Adipocyte (in vitro differentiated cells): ENCODE data around the gene LUC7L2.

Experiments
- DNase-seq: peaks from one replicate; pipeline ENCODE4 v3.0.0-alpha.2; 2015; ENCODE audit warnings: low read depth
- H3K27me3 ChIP-seq: replicated peaks from 2 replicates; pipeline ENCODE4 v1.7.0; 2013; ENCODE audit warnings: mild to moderate bottlenecking, low read length, moderate library complexity; ENCODE audit not compliant: control insufficient read depth, insufficient read depth
- H3K36me3 ChIP-seq: 2 replicates; pipeline ENCODE4 v1.7.0; 2013; ENCODE audit warnings: low read length, mild to moderate bottlenecking, moderate library complexity; ENCODE audit not compliant: control insufficient read depth, insufficient read depth, severe bottlenecking
- H3K4me1 ChIP-seq: 2 replicates; pipeline ENCODE4 v1.7.0; 2013; ENCODE audit warnings: mild to moderate bottlenecking, low read length, moderate library complexity; ENCODE audit not compliant: control insufficient read depth, insufficient read depth
- H3K4me3 ChIP-seq: 2 replicates; pipeline ENCODE4 v1.7.0; 2013; ENCODE audit warnings: mild to moderate bottlenecking, low read length, moderate library complexity
- H3K9ac ChIP-seq: 2 replicates; pipeline ENCODE4 v1.7.0; 2013; ENCODE audit warnings: mild to moderate bottlenecking, low read length, moderate library complexity
- H3K9me3 ChIP-seq: 2 replicates; pipeline ENCODE4 v1.7.0; 2013; ENCODE audit warnings: mild to moderate bottlenecking, low read length, moderate library complexity; ENCODE audit not compliant: control insufficient read depth

LUC7L2 gene

GRCh38 chr7:139374246-139374645 lies 14.6 kb downstream of the LUC7L2 start:
- DNase-seq = no peak
- H3K9ac ChIP-seq = no peak overlapping the region
- no peaks in the 10 kb centered on the region for H3K9me3 ChIP-seq
- no peak overlapping the region for H3K4me3 ChIP-seq
- no peaks in the 10 kb centered on the region for H3K27me3 ChIP-seq
- H3K4me1 ChIP-seq = peaks cover 5% of the 10 kb centered on the region
- peaks cover 46% of the 10 kb centered on the region for H3K36me3 ChIP-seq

- Histone ChIP-seq H3K27me3 (no peaks in the 10 kb centered on the region), H3K4me1 (no peaks in the 10 kb centered on the region), H3K36me3 (peaks cover 65% of the 10 kb centered on the region), H3K4me3 (no peak overlapping the region), H3K9ac (no peak overlapping the region), H3K9me3 (no peaks in the 10 kb centered on the region)
- DNase-seq = no peak
These were observed 22.7 kb downstream of the LUC7L2 start for GRCh38 chr7:139382439-139382838.

- H3K27me3 ChIP-seq = no peaks in the 10 kb centered on the region
- H3K4me1 ChIP-seq = no peaks in the 10 kb centered on the region
- DNase-seq = no peak
- no peak overlapping the region for H3K9ac ChIP-seq
- no peaks in the 10 kb centered on the region for H3K9me3 ChIP-seq
- no peak overlapping the region for H3K4me3 ChIP-seq
- H3K36me3 ChIP-seq = peaks cover 68% of the 10 kb centered on the region
These were observed 24.9 kb downstream of the LUC7L2 start for GRCh38 chr7:139384611-139385010.

GRCh38 chr7:139387594-139387993 lies 27.9 kb downstream of the LUC7L2 start:
- no peak overlapping the region for H3K9ac ChIP-seq
- H3K27me3 ChIP-seq = no peaks in the 10 kb centered on the region
- H3K4me1 ChIP-seq = no peaks in the 10 kb centered on the region
- H3K9me3 ChIP-seq = no peaks in the 10 kb centered on the region
- DNase-seq = no peak
- H3K36me3 ChIP-seq = peaks cover 67% of the 10 kb centered on the region
- no peak overlapping the region for H3K4me3 ChIP-seq

- no peaks in the 10 kb centered on the region for H3K9me3 ChIP-seq
- no peak overlapping the region for H3K9ac ChIP-seq
- peaks cover 68% of the 10 kb centered on the region for H3K36me3 ChIP-seq
- no peaks in the 10 kb centered on the region for H3K27me3 ChIP-seq
- no peak overlapping the region for H3K4me3 ChIP-seq
- DNase-seq = peak; percentile 40
- no peaks in the 10 kb centered on the region for H3K4me1 ChIP-seq
These were observed 29.4 kb downstream of the LUC7L2 start for GRCh38 chr7:139389091-139389490.

GRCh38 chr7:139389774-139390173 lies 30.1 kb downstream of the LUC7L2 start:
- no peak for DNase-seq
- no peak overlapping the region for H3K9ac ChIP-seq
- no peak overlapping the region for H3K4me3 ChIP-seq
- no peaks in the 10 kb centered on the region for H3K4me1 ChIP-seq
- peaks cover 62% of the 10 kb centered on the region for H3K36me3 ChIP-seq
- H3K9me3 ChIP-seq = no peaks in the 10 kb centered on the region
- no peaks in the 10 kb centered on the region for H3K27me3 ChIP-seq

- Histone ChIP-seq H3K9me3 (no peaks in the 10 kb centered on the region), H3K9ac (no peak overlapping the region), H3K27me3 (no peaks in the 10 kb centered on the region), H3K4me1 (peaks cover 11% of the 10 kb centered on the region), H3K4me3 (no peak overlapping the region), H3K36me3 (peaks cover 52% of the 10 kb centered on the region)
- no peak for DNase-seq
These were observed 34.0 kb downstream of the LUC7L2 start for GRCh38 chr7:139393621-139394211.

GRCh38 chr7:139394540-139394939 lies 34.8 kb downstream of the LUC7L2 start:
- Histone ChIP-seq H3K4me3 (no peak overlapping the region), H3K9me3 (no peaks in the 10 kb centered on the region), H3K27me3 (no peaks in the 10 kb centered on the region), H3K9ac (no peak overlapping the region), H3K36me3 (peaks cover 50% of the 10 kb centered on the region), H3K4me1 (peaks cover 11% of the 10 kb centered on the region)
- DNase-seq = no peak

GRCh38 chr7:139396323-139396951 lies 36.7 kb downstream of the LUC7L2 start:
- H3K36me3 ChIP-seq = peaks cover 51% of the 10 kb centered on the region
- no peaks in the 10 kb centered on the region for H3K27me3 ChIP-seq
- peak; percentile 43 for DNase-seq
- H3K4me3 ChIP-seq = no peak overlapping the region
- no peak overlapping the region for H3K9ac ChIP-seq
- H3K4me1 ChIP-seq = peaks cover 11% of the 10 kb centered on the region
- H3K9me3 ChIP-seq = no peaks in the 10 kb centered on the region

- Histone ChIP-seq H3K4me1 (peaks cover 11% of the 10 kb centered on the region), H3K9ac (no peak overlapping the region), H3K36me3 (peaks cover 54% of the 10 kb centered on the region), H3K4me3 (no peak overlapping the region), H3K27me3 (no peaks in the 10 kb centered on the region), H3K9me3 (no peaks in the 10 kb centered on the region)
- DNase-seq = no peak
These were observed 37.5 kb downstream of the LUC7L2 start for GRCh38 chr7:139397192-139397591.

- Histone ChIP-seq H3K9ac (no peak overlapping the region), H3K4me1 (peaks cover 2% of the 10 kb centered on the region), H3K36me3 (peaks cover 93% of the 10 kb centered on the region), H3K4me3 (no peak overlapping the region), H3K9me3 (no peaks in the 10 kb centered on the region), H3K27me3 (no peaks in the 10 kb centered on the region)
- DNase-seq = no peak
These were observed 43.9 kb downstream of the LUC7L2 start for GRCh38 chr7:139403601-139404000.

- H3K27me3 ChIP-seq = no peaks in the 10 kb centered on the region
- no peak overlapping the region for H3K4me3 ChIP-seq
- H3K4me1 ChIP-seq = no peaks in the 10 kb centered on the region
- H3K9me3 ChIP-seq = no peaks in the 10 kb centered on the region
- no peak for DNase-seq
- peaks cover 95% of the 10 kb centered on the region for H3K36me3 ChIP-seq
- no peak overlapping the region for H3K9ac ChIP-seq
These were observed 47.9 kb downstream of the LUC7L2 start for GRCh38 chr7:139407555-139407954.
